Measurements from ENCODE around the gene TNS1. TPM values are rescaled to one million over a fixed set of nuclear protein-coding genes. Genes with fewer than 3 reads are reported as not detected.
"Not testable (repeated sequence)": the region's sequence is repeated elsewhere in the genome, so short reads cannot be mapped to it uniquely, and the experiment has no call there.

Gene TNS1
- total RNA-seq, 6 experiments from 2014 or later: 113 to 139 (median 126) TPM

- no peak for TF ChIP-seq CTCF (IDR thresholded peaks at IDR 0.05)
- Mint-ChIP-seq H3K27ac (no peak overlapping the region), H3K4me1 (ENCODE audit: low read depth) (peaks cover 6% of the 10 kb centered on the region), H3K27me3 (ENCODE audit: insufficient read depth) (peaks cover 5% of the 10 kb centered on the region), H3K9me3 (no peaks in the 10 kb centered on the region), H3K4me3 (no peak overlapping the region), H3K36me3 (ENCODE audit: low read depth) (peaks cover 68% of the 10 kb centered on the region)
- DNase-seq: no peak
Observed at GRCh38 chr2:217810260-217810659, 192.5 kb downstream of the TNS1 start.

- no peak overlapping the region for H3K4me3 Mint-ChIP-seq
- peaks cover 66% of the 10 kb centered on the region for H3K36me3 Mint-ChIP-seq (ENCODE audit: low read depth)
- no peak overlapping the region for H3K27ac Mint-ChIP-seq
- TF ChIP-seq CTCF (IDR thresholded peaks at IDR 0.05): no peak
- H3K4me1 Mint-ChIP-seq (ENCODE audit: low read depth): peaks cover 6% of the 10 kb centered on the region
- H3K9me3 Mint-ChIP-seq: no peaks in the 10 kb centered on the region
- DNase-seq: no peak
- H3K27me3 Mint-ChIP-seq (ENCODE audit: insufficient read depth): peaks cover 5% of the 10 kb centered on the region
Observed at GRCh38 chr2:217809736-217810135, 193.1 kb downstream of the TNS1 start.

GRCh38 chr2:217808967-217809366 lies 193.8 kb downstream of the TNS1 start:
- H3K4me1 Mint-ChIP-seq (ENCODE audit: low read depth); H3K27ac Mint-ChIP-seq; H3K27me3 Mint-ChIP-seq (ENCODE audit: insufficient read depth); H3K9me3 Mint-ChIP-seq; DNase-seq; H3K4me3 Mint-ChIP-seq: not testable (repeated sequence)
- peaks cover 62% of the 10 kb centered on the region for H3K36me3 Mint-ChIP-seq (ENCODE audit: low read depth)

- H3K27ac Mint-ChIP-seq: no peak overlapping the region
Observed at GRCh38 chr2:217808326-217808725, 194.5 kb downstream of the TNS1 start.

GRCh38 chr2:217807753-217808152 lies 195.0 kb downstream of the TNS1 start:
- Mint-ChIP-seq H3K4me3 (no peak overlapping the region), H3K27ac (no peak overlapping the region), H3K36me3 (ENCODE audit: low read depth) (peaks cover 50% of the 10 kb centered on the region), H3K4me1 (ENCODE audit: low read depth) (peaks cover 6% of the 10 kb centered on the region), H3K27me3 (ENCODE audit: insufficient read depth) (peaks cover 8% of the 10 kb centered on the region), H3K9me3 (no peaks in the 10 kb centered on the region)
- DNase-seq: no peak
- no peak for TF ChIP-seq CTCF (IDR thresholded peaks at IDR 0.05)

More at GRCh38 chr2:217808326-217808725, 194.5 kb downstream of the TNS1 start:
- Mint-ChIP-seq H3K27me3 (ENCODE audit: insufficient read depth) (peaks cover 3% of the 10 kb centered on the region), H3K4me3 (no peak overlapping the region), H3K36me3 (ENCODE audit: low read depth) (peaks cover 56% of the 10 kb centered on the region), H3K9me3 (no peaks in the 10 kb centered on the region), H3K4me1 (ENCODE audit: low read depth) (peaks cover 6% of the 10 kb centered on the region)
- TF ChIP-seq CTCF (IDR thresholded peaks at IDR 0.05): no peak
- DNase-seq: no peak

GRCh38 chr2:217807025-217807424 lies 195.8 kb downstream of the TNS1 start:
- Mint-ChIP-seq H3K4me3 (no peak overlapping the region), H3K27me3 (ENCODE audit: insufficient read depth) (peaks cover 8% of the 10 kb centered on the region), H3K4me1 (ENCODE audit: low read depth) (peaks cover 6% of the 10 kb centered on the region), H3K27ac (no peak overlapping the region), H3K36me3 (ENCODE audit: low read depth) (peaks cover 43% of the 10 kb centered on the region), H3K9me3 (no peaks in the 10 kb centered on the region)
- DNase-seq: no peak
- TF ChIP-seq CTCF (IDR thresholded peaks at IDR 0.05): no peak

All from HFFc6 (cell line).